Endothelial cell (in vitro differentiated cells): ENCODE data around the gene CACNA1A. TPM values are rescaled to one million over a fixed set of nuclear protein-coding genes. Genes with fewer than 3 reads are reported as not detected.

Experiments
- DNase-seq: peaks from one replicate; pipeline ENCODE4 v3.0.0; 2021; ENCODE audit warnings: low spot score
- H3K27ac Mint-ChIP-seq: one replicate; pipeline ENCODE4 v1.8.0; 2021; ENCODE audit warnings: mixed read lengths, inconsistent platforms; ENCODE audit not compliant: unreplicated experiment
- H3K27me3 Mint-ChIP-seq: one replicate; pipeline ENCODE4 v1.8.0; 2021; ENCODE audit warnings: mild to moderate bottlenecking, moderate library complexity, mixed read lengths, inconsistent platforms; ENCODE audit not compliant: unreplicated experiment
- H3K36me3 Mint-ChIP-seq: one replicate; pipeline ENCODE4 v1.8.0; 2021; ENCODE audit warnings: mild to moderate bottlenecking, low read depth, mixed read lengths, inconsistent platforms; ENCODE audit not compliant: unreplicated experiment
- H3K4me1 Mint-ChIP-seq: one replicate; pipeline ENCODE4 v1.8.0; 2021; ENCODE audit warnings: mild to moderate bottlenecking, mixed read lengths, inconsistent platforms; ENCODE audit not compliant: unreplicated experiment
- H3K4me3 Mint-ChIP-seq: one replicate; pipeline ENCODE4 v1.8.0; 2021; ENCODE audit warnings: mild to moderate bottlenecking, mixed read lengths, inconsistent platforms; ENCODE audit not compliant: unreplicated experiment
- H3K9me3 Mint-ChIP-seq: one replicate; pipeline ENCODE4 v1.8.0; 2021; ENCODE audit warnings: mixed read lengths, inconsistent platforms; ENCODE audit not compliant: unreplicated experiment
- CTCF ChIP-seq: fragments of 200-600 bp; sonication (generic); IDR thresholded peaks from one replicate; pipeline ENCODE4 v1.5.0; 2021; ENCODE audit warnings: antibody characterized with exemption; ENCODE audit not compliant: unreplicated experiment
- total RNA-seq: library from RNA; stranded (reverse); fragmentation: NEBNext Ultra II Directional; extraction: Animal tissue kit (Norgen Biotek cat#: 25700); gene quantifications from one replicate; pipeline ENCODE4 v1.2.1, GENCODE V29; 2021; ENCODE audit not compliant: unreplicated experiment

Gene CACNA1A
- total RNA-seq, 1 donor from 2014 or later, result 9.0 TPM

- H3K4me1 Mint-ChIP-seq, result no peaks in the 10 kb centered on the region
- no peak overlapping the region for H3K27ac Mint-ChIP-seq
- no peaks in the 10 kb centered on the region for H3K36me3 Mint-ChIP-seq
- no peaks in the 10 kb centered on the region for H3K9me3 Mint-ChIP-seq
- DNase-seq, result no peak
- H3K27me3 Mint-ChIP-seq, result peaks cover 2% of the 10 kb centered on the region
- TF ChIP-seq CTCF, result no peak
- H3K4me3 Mint-ChIP-seq, result no peak overlapping the region
These were observed 206.4 kb downstream of the CACNA1A start for GRCh38 chr19:13299838-13300237.

GRCh38 chr19:13298565-13299481 lies 207.5 kb downstream of the CACNA1A start:
- Mint-ChIP-seq H3K9me3 (no peaks in the 10 kb centered on the region), H3K4me3 (no peak overlapping the region), H3K27me3 (no peaks in the 10 kb centered on the region), H3K27ac (no peak overlapping the region), H3K4me1 (no peaks in the 10 kb centered on the region), H3K36me3 (no peaks in the 10 kb centered on the region)
- no peak for TF ChIP-seq CTCF
- no peak for DNase-seq

- no peak for DNase-seq
- TF ChIP-seq CTCF, result no peak
- Mint-ChIP-seq H3K4me1 (no peaks in the 10 kb centered on the region), H3K36me3 (no peaks in the 10 kb centered on the region), H3K27me3 (no peaks in the 10 kb centered on the region), H3K4me3 (no peak overlapping the region), H3K9me3 (no peaks in the 10 kb centered on the region), H3K27ac (no peak overlapping the region)
These were observed 209.3 kb downstream of the CACNA1A start for GRCh38 chr19:13297023-13297422.

GRCh38 chr19:13294812-13295567 lies 211.3 kb downstream of the CACNA1A start:
- H3K27ac Mint-ChIP-seq, result no peak overlapping the region
- no peaks in the 10 kb centered on the region for H3K27me3 Mint-ChIP-seq
- no peaks in the 10 kb centered on the region for H3K4me1 Mint-ChIP-seq
- no peaks in the 10 kb centered on the region for H3K36me3 Mint-ChIP-seq
- no peaks in the 10 kb centered on the region for H3K9me3 Mint-ChIP-seq
- TF ChIP-seq CTCF, result no peak
- DNase-seq, result no peak
- no peak overlapping the region for H3K4me3 Mint-ChIP-seq

- no peak overlapping the region for H3K4me3 Mint-ChIP-seq
- H3K4me1 Mint-ChIP-seq, result no peaks in the 10 kb centered on the region
- TF ChIP-seq CTCF, result no peak
- H3K36me3 Mint-ChIP-seq, result no peaks in the 10 kb centered on the region
- no peaks in the 10 kb centered on the region for H3K27me3 Mint-ChIP-seq
- no peaks in the 10 kb centered on the region for H3K9me3 Mint-ChIP-seq
- H3K27ac Mint-ChIP-seq, result no peak overlapping the region
- no peak for DNase-seq
These were observed 214.4 kb downstream of the CACNA1A start for GRCh38 chr19:13291913-13292312.
